Measurements from ENCODE around the gene CYP2D6. TPM values are rescaled to one million over a fixed set of nuclear protein-coding genes. Genes with fewer than 3 reads are reported as not detected.
"Not testable (repeated sequence)": the region's sequence is repeated elsewhere in the genome, so short reads cannot be mapped to it uniquely, and the experiment has no call there.

The CYP2D6 gene
- total and polyA plus RNA-seq, 12 donors: 0.20 to 16.2 (median 0.54) TPM; not detected in 3

GRCh38 chr22:42131562-42131961 is 952 bp upstream of the CYP2D6 start:
- intact Hi-C loops (cut with DNase I): no loop called here
- H3K9me3 ChIP-seq (replicated peaks in 1 of 3): no peaks in the 10 kb centered on the region
- no peak overlapping the region for H3K4me3 ChIP-seq
- H3K27me3 ChIP-seq: no peaks in the 10 kb centered on the region
- DNase-seq: no peak
- WGBS, 4 donors: 72 to 74% (median 72%) methylated on average over 7 to 8 of the region's 8 CpGs
- H3K27ac ChIP-seq: no peak overlapping the region
- no peaks in the 10 kb centered on the region for H3K4me1 ChIP-seq (replicated peaks in 1 of 2)
- no peaks in the 10 kb centered on the region for H3K36me3 ChIP-seq (replicated peaks in 1 of 2)
- TF ChIP-seq POLR2A (IDR thresholded peaks at IDR 0.05) (no peak), CTCF (IDR thresholded peaks at IDR 0.05) (no peak)

GRCh38 chr22:42130182-42130581 is 428 bp downstream of the CYP2D6 start:
- H3K27ac ChIP-seq; H3K9me3 ChIP-seq (replicated peaks in 1 of 3); H3K4me3 ChIP-seq; H3K27me3 ChIP-seq; H3K36me3 ChIP-seq (replicated peaks in 1 of 2); intact Hi-C loops (cut with DNase I); DNase-seq; H3K4me1 ChIP-seq (replicated peaks in 1 of 2): not testable (repeated sequence)
- WGBS, 4 donors: 0 to 36% (median 13%) methylated on average over 1 of the region's 7 CpGs

GRCh38 chr22:42128776-42129694 is 1.6 kb downstream of the CYP2D6 start:
- H3K4me1 ChIP-seq (replicated peaks in 1 of 2); H3K36me3 ChIP-seq (replicated peaks in 1 of 2); DNase-seq; intact Hi-C loops (cut with DNase I); H3K27ac ChIP-seq; H3K9me3 ChIP-seq (replicated peaks in 1 of 3); H3K4me3 ChIP-seq; H3K27me3 ChIP-seq: not testable (repeated sequence)
- 64 to 82% (median 68%) methylated on average over 36 to 65 of the region's 65 CpGs for WGBS, 4 donors

GRCh38 chr22:42128007-42128406 is 2.6 kb downstream of the CYP2D6 start:
- H3K4me3 ChIP-seq; H3K27me3 ChIP-seq; H3K36me3 ChIP-seq (replicated peaks in 1 of 2); DNase-seq; H3K27ac ChIP-seq; H3K4me1 ChIP-seq (replicated peaks in 1 of 2); intact Hi-C loops (cut with DNase I); H3K9me3 ChIP-seq (replicated peaks in 1 of 3): not testable (repeated sequence)
- WGBS, 4 donors: 60 to 89% (median 86%) methylated on average over 2 to 13 of the region's 13 CpGs

- no peaks in the 10 kb centered on the region for H3K27me3 ChIP-seq
- intact Hi-C loops (cut with DNase I): no loop called here
- no peak overlapping the region for H3K4me3 ChIP-seq
- no peaks in the 10 kb centered on the region for H3K36me3 ChIP-seq (replicated peaks in 1 of 2)
- no peak for DNase-seq
- H3K9me3 ChIP-seq (replicated peaks in 1 of 3): no peaks in the 10 kb centered on the region
- H3K4me1 ChIP-seq (replicated peaks in 1 of 2): no peaks in the 10 kb centered on the region
- TF ChIP-seq CTCF (IDR thresholded peaks at IDR 0.05): no peak
- no peak for TF ChIP-seq POLR2A (IDR thresholded peaks at IDR 0.05)
- WGBS, 4 donors: 88 to 98% (median 88%) methylated on average over 9 to 16 of the region's 16 CpGs; no CpG with 5 or more reads in 1 of the 4 donors
- no peak overlapping the region for H3K27ac ChIP-seq
Measured at GRCh38 chr22:42127606-42128005, 3.0 kb downstream of the CYP2D6 start.

- DNase-seq; H3K36me3 ChIP-seq (replicated peaks in 1 of 2); intact Hi-C loops (cut with DNase I); H3K4me3 ChIP-seq; H3K27ac ChIP-seq; H3K27me3 ChIP-seq; H3K4me1 ChIP-seq (replicated peaks in 1 of 2); H3K9me3 ChIP-seq (replicated peaks in 1 of 3): not testable (repeated sequence)
- no CpG with 5 or more reads among the region's 4 CpGs for WGBS, 4 donors
Measured at GRCh38 chr22:42123529-42123928, 7.1 kb downstream of the CYP2D6 start.

- DNase-seq; H3K27ac ChIP-seq; H3K4me1 ChIP-seq (replicated peaks in 1 of 2); H3K4me3 ChIP-seq; H3K9me3 ChIP-seq (replicated peaks in 1 of 3); H3K36me3 ChIP-seq (replicated peaks in 1 of 2); intact Hi-C loops (cut with DNase I); H3K27me3 ChIP-seq: not testable (repeated sequence)
- 70 to 90% (median 73%) methylated on average over 15 of the region's 15 CpGs for WGBS, 4 donors
Measured at GRCh38 chr22:42120231-42121021, 10.2 kb downstream of the CYP2D6 start.
